MG63 (cell line): ENCODE data around the gene PHC3. TPM values are rescaled to one million over a fixed set of nuclear protein-coding genes. Genes with fewer than 3 reads are reported as not detected.

Experiments used
- DNase-seq: peaks from one replicate; pipeline ENCODE4 v3.0.0-alpha.2; 2020
- H3K27me3 ChIP-seq: fragments of 250-450 bp; sonication (Bioruptor Pico); 2 replicates; pipeline ENCODE4 v1.5.1; 2020; ENCODE audit warnings: mild to moderate bottlenecking, moderate library complexity
- H3K36me3 ChIP-seq: fragments of 250-450 bp; sonication (Bioruptor Pico); 2 replicates; pipeline ENCODE4 v1.5.1; 2020; ENCODE audit warnings: mild to moderate bottlenecking, moderate library complexity
- H3K4me3 ChIP-seq: fragments of 250-450 bp; sonication (Bioruptor Pico); 2 replicates; pipeline ENCODE4 v1.5.1; 2020; ENCODE audit warnings: mild to moderate bottlenecking, moderate library complexity
- H3K9me3 ChIP-seq: fragments of 250-450 bp; sonication (Bioruptor Pico); 2 replicates; pipeline ENCODE4 v1.5.1; 2020; ENCODE audit warnings: mild to moderate bottlenecking, moderate library complexity
- total RNA-seq: library from RNA; depleted of rRNA; stranded (reverse); fragments of >200 nt; shearing (Covaris generic); gene quantifications from 2 replicates; pipeline ENCODE4 v1.2.3, GENCODE V29; 2014; ENCODE audit warnings: low replicate concordance

The PHC3 gene
- total RNA-seq, 1 experiment from 2014 or later: 9.5 TPM

DNA sequence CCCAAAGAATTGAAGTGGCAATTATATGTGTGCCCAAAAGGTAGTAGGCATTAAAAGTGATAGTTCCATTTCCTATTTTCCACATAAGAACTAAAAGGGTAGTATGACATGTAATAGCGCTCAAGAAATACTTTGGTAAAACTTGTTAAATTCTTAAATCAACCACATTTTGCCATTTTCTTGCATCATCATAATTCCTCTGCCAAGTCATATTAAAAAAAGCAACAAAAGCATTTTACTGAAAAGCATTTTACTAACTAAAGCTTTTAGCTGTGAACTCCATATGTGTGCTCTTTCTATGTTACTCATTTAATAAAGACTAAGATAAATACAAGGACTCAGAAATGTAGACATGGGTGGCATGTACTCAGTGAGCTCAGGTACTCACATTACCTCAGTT is 73.6 kb downstream of the PHC3 start:
- peaks cover 53% of the 10 kb centered on the region for H3K36me3 ChIP-seq
- DNase-seq: no peak
- H3K9me3 ChIP-seq: no peaks in the 10 kb centered on the region
- no peaks in the 10 kb centered on the region for H3K27me3 ChIP-seq
- H3K4me3 ChIP-seq: no peak overlapping the region

DNA sequence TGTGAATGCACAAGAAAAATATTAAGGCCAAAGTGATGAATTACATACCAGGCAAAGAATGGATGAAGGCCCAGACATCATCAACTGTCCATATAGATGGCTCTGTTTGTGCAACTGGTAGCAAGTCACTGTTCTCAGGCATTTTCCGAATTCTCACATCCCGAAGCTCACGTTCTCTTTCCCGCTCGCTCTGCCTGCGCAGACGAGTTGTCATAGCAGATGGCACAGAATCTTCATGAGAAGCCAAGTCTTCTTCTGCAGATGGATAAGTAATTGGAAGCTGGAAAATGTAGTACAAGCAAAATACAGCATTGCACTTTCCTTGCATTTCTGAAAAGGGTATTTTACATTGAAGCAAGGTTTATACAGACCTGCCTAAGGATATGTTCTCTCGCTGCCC is 79.1 kb downstream of the PHC3 start:
- Histone ChIP-seq H3K9me3 (no peaks in the 10 kb centered on the region), H3K36me3 (peaks cover 72% of the 10 kb centered on the region), H3K4me3 (no peak overlapping the region), H3K27me3 (no peaks in the 10 kb centered on the region)
- no peak for DNase-seq

DNA sequence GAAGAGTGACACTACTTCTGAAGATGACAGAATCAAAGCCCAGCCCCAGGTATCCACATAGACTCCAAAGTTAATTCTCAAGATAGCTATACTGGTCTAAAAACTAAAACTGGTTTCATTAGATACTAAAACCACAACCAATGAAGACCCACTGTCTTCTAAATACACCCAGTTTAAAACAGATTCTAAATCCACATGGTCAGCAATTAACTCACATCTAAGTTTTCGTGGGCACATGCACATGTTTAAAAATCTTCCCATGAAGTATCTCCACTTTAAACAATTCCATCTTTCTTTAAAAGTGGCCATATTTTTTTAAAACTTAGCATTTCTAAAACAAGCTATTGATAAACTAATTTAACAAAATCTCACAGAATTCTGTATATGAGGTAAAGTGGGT is 80.6 kb downstream of the PHC3 start:
- Histone ChIP-seq H3K4me3 (no peak overlapping the region), H3K9me3 (no peaks in the 10 kb centered on the region), H3K36me3 (peaks cover 74% of the 10 kb centered on the region), H3K27me3 (no peaks in the 10 kb centered on the region)
- DNase-seq: no peak

DNA sequence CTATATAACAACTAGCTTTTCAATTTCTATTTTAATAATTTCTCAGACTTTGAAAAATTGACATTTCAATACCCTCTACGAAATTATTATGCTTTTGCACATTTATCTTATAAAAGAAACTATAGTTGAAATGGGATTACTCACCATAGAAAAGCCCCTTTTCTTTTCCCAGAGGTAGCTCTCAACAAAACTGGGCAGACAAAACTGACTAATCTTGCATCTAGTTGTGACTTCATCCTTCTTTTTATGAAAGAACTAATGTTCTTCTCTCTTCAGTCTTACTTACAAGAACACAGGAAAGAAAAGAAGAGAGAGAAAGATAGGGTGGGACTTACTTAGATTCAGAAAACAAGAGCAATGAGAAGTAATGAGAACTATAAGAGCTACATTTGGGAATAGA is 82.8 kb downstream of the PHC3 start:
- no peaks in the 10 kb centered on the region for H3K27me3 ChIP-seq
- no peak for DNase-seq
- H3K4me3 ChIP-seq: no peak overlapping the region
- peaks cover 87% of the 10 kb centered on the region for H3K36me3 ChIP-seq
- no peaks in the 10 kb centered on the region for H3K9me3 ChIP-seq

DNA sequence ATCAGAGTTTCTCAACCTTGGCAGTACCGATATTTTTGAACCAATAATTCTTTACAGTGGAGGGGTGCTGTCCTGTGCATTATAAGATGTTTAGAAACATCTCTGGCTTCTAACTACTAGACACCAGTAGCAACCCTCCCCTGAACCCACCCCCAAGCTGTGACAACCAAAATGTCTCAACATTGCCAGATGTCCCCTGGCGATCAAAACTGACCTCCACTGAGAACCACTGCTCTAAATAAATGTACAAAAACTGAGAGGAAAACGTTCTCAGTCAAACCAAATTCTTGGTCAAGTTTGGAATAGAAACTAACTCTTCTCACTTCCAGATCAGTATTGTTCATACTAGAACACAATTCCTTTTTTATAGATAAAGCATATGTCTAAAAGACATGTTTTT is 85.2 kb downstream of the PHC3 start:
- Histone ChIP-seq H3K36me3 (peaks cover 82% of the 10 kb centered on the region), H3K27me3 (no peaks in the 10 kb centered on the region), H3K4me3 (no peak overlapping the region), H3K9me3 (no peaks in the 10 kb centered on the region)
- no peak for DNase-seq

DNA sequence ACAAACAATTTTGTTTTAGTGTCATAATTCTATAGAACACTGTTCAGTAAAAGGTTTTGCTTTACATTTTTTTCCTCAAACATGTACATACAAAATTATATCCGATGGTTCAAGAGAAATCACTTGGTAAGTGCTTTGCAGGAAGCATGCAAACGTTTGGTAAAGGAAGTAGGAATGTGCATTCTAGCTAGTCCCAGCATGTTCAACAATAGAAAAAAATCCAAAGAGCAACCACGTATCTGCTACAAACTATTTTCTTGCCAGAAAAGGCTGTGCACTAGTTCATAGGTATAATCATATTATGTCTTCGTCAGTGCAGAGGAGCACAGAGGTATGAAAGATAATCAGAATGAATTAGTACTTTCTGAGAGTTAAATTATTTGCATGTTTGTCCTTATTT is 85.8 kb downstream of the PHC3 start:
- H3K27me3 ChIP-seq: no peaks in the 10 kb centered on the region
- H3K36me3 ChIP-seq: peaks cover 82% of the 10 kb centered on the region
- no peak overlapping the region for H3K4me3 ChIP-seq
- DNase-seq: no peak
- H3K9me3 ChIP-seq: no peaks in the 10 kb centered on the region

DNA sequence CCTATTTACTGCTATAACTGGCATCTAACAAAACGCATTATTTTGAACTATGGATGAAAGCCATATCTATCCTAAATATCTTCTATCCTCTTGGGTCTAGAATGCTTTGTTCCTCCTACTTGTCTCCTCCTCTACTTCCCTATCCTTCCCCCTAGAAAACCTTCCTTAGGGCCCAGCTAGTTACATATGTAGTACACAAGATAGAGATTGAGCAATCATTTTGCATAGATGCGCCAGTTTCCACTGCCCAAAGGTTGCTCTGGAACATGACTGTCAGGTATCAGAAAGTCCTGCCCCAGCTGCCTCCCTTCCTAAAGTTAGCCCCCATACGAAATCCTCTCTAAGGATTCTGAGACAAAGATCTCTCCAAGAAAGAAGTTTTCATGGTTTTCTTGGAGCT is 88.6 kb downstream of the PHC3 start:
- no peak overlapping the region for H3K4me3 ChIP-seq
- H3K27me3 ChIP-seq: no peaks in the 10 kb centered on the region
- H3K9me3 ChIP-seq: no peaks in the 10 kb centered on the region
- H3K36me3 ChIP-seq: peaks cover 69% of the 10 kb centered on the region
- DNase-seq: no peak

DNA sequence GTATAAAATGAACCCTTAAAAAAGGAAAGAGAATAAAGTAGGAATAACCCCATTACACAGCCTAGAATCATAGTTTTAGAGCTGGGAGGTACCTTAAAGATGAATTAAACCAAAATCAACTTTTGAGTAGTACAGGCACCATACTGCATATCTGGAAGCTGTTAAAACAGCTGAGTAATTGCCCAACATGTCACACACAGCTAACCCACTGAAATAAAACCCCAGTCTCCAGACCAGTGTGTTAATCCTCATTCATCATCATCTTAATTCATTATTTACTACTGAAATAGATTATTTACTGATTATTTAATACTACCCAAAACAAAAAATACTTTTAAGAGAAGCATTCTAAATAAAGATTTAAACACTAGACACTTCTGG is 90.9 kb downstream of the PHC3 start:
- no peak overlapping the region for H3K4me3 ChIP-seq
- no peak for DNase-seq
- H3K36me3 ChIP-seq: peaks cover 63% of the 10 kb centered on the region
- no peaks in the 10 kb centered on the region for H3K27me3 ChIP-seq
- no peaks in the 10 kb centered on the region for H3K9me3 ChIP-seq

DNA sequence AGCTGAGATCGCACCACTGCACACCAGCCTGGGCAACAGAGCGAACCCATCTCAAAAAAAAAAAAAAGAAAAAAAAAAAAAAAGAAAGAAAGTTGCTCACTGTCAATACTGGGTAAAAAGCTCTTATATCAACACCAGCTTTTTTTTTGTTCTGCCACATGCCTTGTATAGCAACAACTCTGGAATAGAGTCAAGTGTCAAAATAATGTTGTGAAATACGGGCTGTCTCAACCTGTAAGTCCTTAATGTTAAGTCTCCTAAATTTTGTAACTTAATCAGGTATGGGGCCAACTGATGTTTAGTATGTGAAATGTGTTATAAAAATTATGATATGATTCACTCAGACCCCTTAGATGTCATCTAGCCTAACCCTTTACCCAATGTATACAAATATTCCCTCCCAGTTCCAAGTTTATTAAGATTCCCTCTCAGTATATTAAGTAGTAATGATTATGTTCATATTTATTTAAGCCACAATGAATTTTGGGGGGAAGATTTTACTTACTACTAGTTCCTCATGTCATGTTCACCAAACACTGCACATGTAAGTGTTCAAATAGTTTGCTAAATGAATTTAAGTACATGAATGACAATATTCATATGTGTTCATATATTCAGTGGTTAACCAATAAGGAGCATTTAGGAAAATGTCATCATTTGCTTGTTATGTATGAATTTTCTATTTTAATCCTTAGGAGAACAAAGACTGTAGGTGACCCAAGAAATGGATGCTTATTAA is 91.5 kb downstream of the PHC3 start:
- DNase-seq: no peak
- Histone ChIP-seq H3K36me3 (peaks cover 62% of the 10 kb centered on the region), H3K27me3 (no peaks in the 10 kb centered on the region), H3K9me3 (no peaks in the 10 kb centered on the region), H3K4me3 (no peak overlapping the region)

DNA sequence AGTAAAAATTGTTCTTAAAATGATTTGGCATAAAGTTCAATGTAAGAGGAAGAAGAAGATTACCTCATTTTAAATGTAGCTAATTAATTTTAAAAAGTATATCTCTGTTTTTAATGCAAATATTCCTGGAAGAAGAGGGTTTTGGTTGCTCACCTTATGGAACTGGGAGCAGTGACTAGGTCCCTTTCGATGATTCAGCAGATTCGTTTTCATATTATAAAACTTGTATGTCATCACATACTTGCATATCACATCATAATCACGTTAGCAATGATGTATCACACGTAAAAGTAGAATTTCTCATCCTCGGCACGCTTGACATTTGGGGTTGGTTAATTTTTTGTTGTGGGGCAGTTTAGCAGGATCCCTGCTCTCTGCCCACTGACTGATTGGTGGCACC is 96.1 kb downstream of the PHC3 start:
- Histone ChIP-seq H3K27me3 (no peaks in the 10 kb centered on the region), H3K36me3 (peaks cover 43% of the 10 kb centered on the region), H3K9me3 (no peaks in the 10 kb centered on the region), H3K4me3 (no peak overlapping the region)
- no peak for DNase-seq

DNA sequence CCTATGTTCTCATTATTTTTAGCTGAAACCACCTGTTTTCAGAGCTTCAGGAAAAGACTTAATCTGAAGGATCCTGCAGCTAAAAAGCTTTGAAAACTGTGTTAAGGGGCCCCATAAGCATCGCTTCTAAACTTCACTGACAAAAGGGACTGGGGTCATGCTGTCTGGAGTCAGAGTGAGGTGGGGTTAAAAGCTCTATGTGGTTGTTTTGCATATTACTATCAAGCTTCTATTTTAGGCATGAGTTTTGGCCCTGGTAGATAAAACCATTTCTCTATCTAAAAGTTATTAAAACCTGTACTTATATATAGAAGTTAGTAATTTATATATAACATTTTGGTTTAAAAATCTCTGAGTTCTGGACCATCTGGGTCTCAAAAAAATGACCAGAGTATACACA is 98.2 kb downstream of the PHC3 start:
- Histone ChIP-seq H3K4me3 (no peak overlapping the region), H3K36me3 (peaks cover 34% of the 10 kb centered on the region), H3K27me3 (no peaks in the 10 kb centered on the region), H3K9me3 (no peaks in the 10 kb centered on the region)
- DNase-seq: no peak

DNA sequence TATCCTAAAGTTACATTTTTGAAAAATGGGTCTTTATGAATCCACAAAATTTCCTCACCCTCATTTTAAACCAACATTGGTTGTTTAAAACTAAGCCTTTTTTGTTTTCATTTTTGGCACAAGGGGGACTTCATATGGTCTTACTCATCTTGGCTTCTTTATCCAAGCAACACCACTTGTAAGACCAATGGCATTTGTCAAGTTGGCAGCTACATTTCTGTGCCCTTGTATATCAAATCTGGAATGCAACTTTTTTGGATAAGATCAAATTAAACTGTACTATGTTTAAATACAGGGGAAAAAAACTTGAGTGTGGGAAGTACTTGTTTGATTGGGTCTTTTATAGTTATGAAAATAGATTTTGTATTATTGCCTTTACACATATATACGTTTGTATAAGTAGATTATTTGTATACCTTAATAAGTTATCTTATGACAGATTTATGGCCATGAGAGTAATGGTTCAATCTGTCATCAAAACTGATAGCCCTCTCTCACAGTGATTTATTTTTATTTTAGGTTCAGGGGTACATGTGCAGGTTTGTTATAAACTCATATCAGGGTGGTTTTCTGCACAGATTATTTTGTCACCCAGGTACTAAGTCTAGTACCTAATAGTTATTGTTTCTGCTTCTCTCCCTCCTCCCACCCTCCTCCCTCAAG is 100.3 kb downstream of the PHC3 start:
- Histone ChIP-seq H3K9me3 (no peaks in the 10 kb centered on the region), H3K4me3 (no peak overlapping the region), H3K36me3 (peaks cover 25% of the 10 kb centered on the region), H3K27me3 (no peaks in the 10 kb centered on the region)
- peak; percentile 53 for DNase-seq

DNA sequence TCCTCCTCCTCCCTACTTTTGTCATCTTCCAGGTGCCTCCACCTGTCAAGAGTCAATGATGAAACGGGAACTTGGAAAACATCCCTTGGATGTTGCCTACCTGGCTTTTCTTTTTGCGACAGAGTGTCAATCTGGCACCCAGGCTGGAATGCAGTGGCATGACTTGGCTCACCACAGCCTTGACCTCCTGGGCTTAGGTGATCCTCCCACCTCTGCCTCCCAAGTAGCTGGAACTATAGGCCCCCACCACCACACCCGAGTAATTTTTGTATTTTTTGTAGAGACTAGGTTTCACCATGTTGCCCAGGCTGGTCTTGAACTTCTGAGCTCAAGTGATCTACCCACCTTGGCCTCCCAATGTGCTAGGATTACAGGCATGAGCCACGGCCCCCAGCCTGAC is 100.9 kb downstream of the PHC3 start:
- Histone ChIP-seq H3K4me3 (no peak overlapping the region), H3K36me3 (peaks cover 18% of the 10 kb centered on the region), H3K27me3 (no peaks in the 10 kb centered on the region), H3K9me3 (no peaks in the 10 kb centered on the region)
- DNase-seq: no peak

DNA sequence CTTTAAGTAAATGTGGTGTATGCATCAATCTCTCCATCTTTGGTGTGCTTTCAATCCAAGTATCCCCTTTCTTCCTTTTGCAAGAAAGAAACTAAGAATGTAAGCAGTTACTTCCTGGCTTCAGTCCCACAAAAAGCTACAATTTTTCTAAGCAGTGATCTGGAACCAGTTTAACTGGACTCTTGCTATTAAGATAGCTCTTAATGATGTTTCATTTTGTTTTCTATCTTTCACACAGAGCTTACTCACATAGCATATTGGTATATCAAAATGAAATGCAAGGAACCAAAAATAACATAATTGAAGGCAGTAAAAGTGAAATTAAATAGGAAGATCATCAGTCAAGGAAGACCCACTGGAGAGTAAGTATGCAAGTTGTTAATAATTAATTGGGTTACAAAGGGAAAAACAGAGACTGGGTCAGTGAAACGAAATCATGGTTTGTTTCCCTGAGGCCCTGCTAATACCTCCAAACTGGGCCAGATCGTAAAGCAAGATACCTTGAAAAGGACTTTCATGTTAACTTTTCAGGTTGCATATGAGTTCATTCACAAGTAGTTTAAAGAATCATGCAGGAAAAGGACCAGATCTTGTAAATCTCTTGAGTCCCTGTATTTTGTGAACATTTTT is 101.9 kb downstream of the PHC3 start:
- Histone ChIP-seq H3K36me3 (peaks cover 10% of the 10 kb centered on the region), H3K27me3 (no peaks in the 10 kb centered on the region), H3K9me3 (no peaks in the 10 kb centered on the region), H3K4me3 (no peak overlapping the region)
- DNase-seq: no peak

DNA sequence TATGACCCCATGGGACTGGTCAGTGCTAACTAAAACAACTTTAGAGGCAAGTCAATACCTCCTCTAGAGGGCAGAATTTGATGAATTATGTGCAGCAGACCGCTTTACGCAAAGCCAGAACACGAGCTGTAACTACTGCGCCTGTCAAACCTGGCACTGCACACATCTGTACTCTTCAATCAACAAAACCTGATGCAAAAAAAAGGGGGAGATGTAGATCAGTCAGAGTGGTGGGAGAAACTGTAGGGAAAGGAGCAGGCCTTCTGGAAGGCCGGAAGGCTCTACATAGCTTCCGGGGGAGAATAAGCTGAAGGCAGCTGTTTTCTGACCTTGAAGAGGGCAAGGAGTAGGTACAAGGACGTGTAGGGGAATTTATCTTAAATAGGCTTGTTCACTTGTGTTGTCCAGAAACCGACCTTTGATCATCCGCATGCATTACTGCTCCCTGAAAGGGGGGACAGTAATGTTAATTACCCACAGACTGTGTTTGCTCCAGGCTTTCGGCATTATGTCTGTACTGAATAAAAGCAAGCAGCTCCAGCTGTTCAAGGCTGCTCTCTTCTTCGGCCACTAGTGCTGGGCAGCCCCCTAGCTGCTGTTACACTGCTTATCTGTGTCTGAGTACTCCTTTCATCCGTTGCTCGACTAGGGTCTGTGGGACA is 102.8 kb downstream of the PHC3 start:
- Histone ChIP-seq H3K4me3 (no peak overlapping the region), H3K9me3 (no peaks in the 10 kb centered on the region), H3K36me3 (peaks cover 6% of the 10 kb centered on the region), H3K27me3 (no peaks in the 10 kb centered on the region)
- no peak for DNase-seq

DNA sequence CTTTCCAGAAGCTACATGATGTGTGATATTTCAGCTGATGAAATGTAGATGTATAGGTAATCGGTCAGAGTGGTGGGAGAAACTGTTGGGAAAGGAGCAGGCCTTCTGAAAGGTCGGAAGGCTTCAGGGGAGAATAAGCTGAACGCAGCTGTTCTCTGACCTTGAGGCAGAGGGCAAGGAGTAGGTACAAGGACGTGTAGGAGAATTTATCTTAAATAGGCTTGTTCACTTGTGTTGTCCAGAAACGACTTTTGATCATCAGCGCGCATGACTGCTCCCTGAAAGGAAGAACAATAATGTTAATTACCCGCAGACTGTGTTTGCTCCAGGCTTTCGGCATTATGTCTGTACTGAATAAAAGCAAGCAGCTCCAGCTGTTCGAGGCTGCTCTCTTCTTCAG is 104.2 kb downstream of the PHC3 start:
- DNase-seq: no peak
- no peaks in the 10 kb centered on the region for H3K9me3 ChIP-seq
- no peak overlapping the region for H3K4me3 ChIP-seq
- peaks cover 6% of the 10 kb centered on the region for H3K36me3 ChIP-seq
- no peaks in the 10 kb centered on the region for H3K27me3 ChIP-seq

DNA sequence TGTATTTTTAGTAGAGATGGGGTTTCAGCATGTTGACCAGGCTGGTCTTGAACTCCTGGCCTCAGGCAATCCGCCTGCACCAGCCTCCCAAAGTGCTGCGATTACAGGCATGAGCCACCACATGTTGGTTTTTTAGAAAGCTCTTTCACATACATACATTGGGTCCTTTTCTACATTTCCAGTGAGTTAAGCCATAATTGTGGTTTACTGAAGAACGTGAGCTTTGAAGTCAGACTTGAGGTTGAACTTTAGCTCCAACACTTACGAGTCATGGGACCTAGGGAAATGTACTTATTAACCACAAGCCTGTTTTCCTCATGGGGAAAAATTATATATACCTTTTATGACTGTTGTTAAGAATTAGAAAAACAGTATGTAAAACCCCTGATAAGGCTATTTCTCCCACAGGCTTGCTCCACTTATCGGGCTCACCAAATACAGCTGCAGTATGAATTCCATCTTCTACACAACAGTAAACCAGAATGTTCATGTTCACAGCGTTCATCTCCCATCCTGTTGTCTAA is 104.8 kb downstream of the PHC3 start:
- no peak overlapping the region for H3K4me3 ChIP-seq

More for the DNA sequence above, 104.8 kb downstream of the PHC3 start:
- DNase-seq: no peak
- no peaks in the 10 kb centered on the region for H3K9me3 ChIP-seq
- no peaks in the 10 kb centered on the region for H3K27me3 ChIP-seq
- no peaks in the 10 kb centered on the region; the same call in 1 of the 2 replicates for H3K36me3 ChIP-seq
